Mesendoderm (in vitro differentiated cells): ENCODE results near the gene SPECC1L.

Source experiments
- DNase-seq: peaks from one replicate; pipeline ENCODE4 v3.0.0; 2013
- H2AK5ac ChIP-seq: 2 replicates; pipeline ENCODE4 v1.6.1; 2013; ENCODE audit warnings: low read length, inconsistent platforms
- H2BK120ac ChIP-seq: 2 replicates; pipeline ENCODE4 v1.6.1; 2013; ENCODE audit warnings: low read depth, mild to moderate bottlenecking, low read length, moderate library complexity, mixed read lengths
- H2BK15ac ChIP-seq: replicated peaks from 2 replicates; pipeline ENCODE4 v1.6.1; 2013; ENCODE audit warnings: low read depth, mild to moderate bottlenecking, moderate library complexity
- H2BK5ac ChIP-seq: 2 replicates; pipeline ENCODE4 v1.6.1; 2013; ENCODE audit warnings: low read length, inconsistent platforms
- H3K18ac ChIP-seq: 2 replicates; pipeline ENCODE4 v1.6.1; 2013; ENCODE audit warnings: mild to moderate bottlenecking, low read length, mixed read lengths
- H3K23ac ChIP-seq: one replicate; pipeline ENCODE4 v1.6.1; 2013; ENCODE audit warnings: low read length
- H3K27ac ChIP-seq: 2 replicates; pipeline ENCODE4 v1.5.1; 2013; ENCODE audit warnings: low read depth, mild to moderate bottlenecking, inconsistent platforms, low read length, moderate library complexity
- H3K27me3 ChIP-seq: 2 replicates; pipeline ENCODE4 v1.6.1; 2013; ENCODE audit warnings: low read length, control low read depth, mild to moderate bottlenecking, inconsistent platforms; ENCODE audit not compliant: insufficient read depth, poor library complexity
- H3K36me3 ChIP-seq: 2 replicates; pipeline ENCODE4 v1.6.1; 2013; ENCODE audit warnings: low read length, inconsistent platforms; ENCODE audit not compliant: control insufficient read depth, insufficient read depth
- H3K4ac ChIP-seq: one replicate; pipeline ENCODE4 v1.6.1; 2013; ENCODE audit warnings: low read depth, mild to moderate bottlenecking, low read length, moderate library complexity
- H3K4me1 ChIP-seq: 2 replicates; pipeline ENCODE4 v1.6.1; 2013; ENCODE audit warnings: low read depth, low read length, inconsistent platforms; ENCODE audit not compliant: control insufficient read depth
- H3K4me2 ChIP-seq: 2 replicates; pipeline ENCODE4 v1.6.1; 2013; ENCODE audit warnings: low read length
- H3K4me3 ChIP-seq: 2 replicates; pipeline ENCODE4 v1.5.1; 2013; ENCODE audit warnings: mild to moderate bottlenecking, low read length
- H3K56ac ChIP-seq: one replicate; pipeline ENCODE4 v1.6.1; 2013; ENCODE audit warnings: low read length
- H3K79me1 ChIP-seq: 2 replicates; pipeline ENCODE4 v1.6.1; 2013; ENCODE audit warnings: low read length, inconsistent platforms
- H3K79me2 ChIP-seq: 2 replicates; pipeline ENCODE4 v1.6.1; 2013; ENCODE audit warnings: mild to moderate bottlenecking, low read length; ENCODE audit not compliant: control insufficient read depth, insufficient read depth
- H3K9ac ChIP-seq: 2 replicates; pipeline ENCODE4 v1.6.1; 2013; ENCODE audit warnings: low read length, inconsistent platforms
- H4K5ac ChIP-seq: one replicate; pipeline ENCODE4 v1.6.1; 2013; ENCODE audit warnings: low read length
- H4K8ac ChIP-seq: one replicate; pipeline ENCODE4 v1.6.1; 2013; ENCODE audit warnings: low read depth, mild to moderate bottlenecking, control low read depth, low read length, moderate library complexity
- WGBS: extraction: QIAGEN DNeasy Blood & Tissue Kit; methylation state at CpG from one replicate; pipeline ENCODE4 v1.1.7; 2013; ENCODE audit warnings: low lambda C conversion rate, missing lambda C conversion rate; ENCODE audit not compliant: insufficient coverage; ENCODE audit errors: extremely low coverage; 5-methylcytosine and 5-hydroxymethylcytosine counted together

SPECC1L gene

GRCh38 chr22:24393012-24393559, 122.5 kb downstream of the SPECC1L start:
- H3K27ac ChIP-seq, result no peak overlapping the region
- no peak overlapping the region for H3K4ac ChIP-seq
- WGBS, result no CpG with 5 or more reads among the region's 2 CpGs
- no peak overlapping the region for H2AK5ac ChIP-seq
- no peak overlapping the region for H3K18ac ChIP-seq
- no peaks in the 10 kb centered on the region for H3K27me3 ChIP-seq
- H3K79me2 ChIP-seq, result no peaks in the 10 kb centered on the region
- H2BK5ac ChIP-seq, result no peak overlapping the region
- DNase-seq, result no peak
- H3K4me2 ChIP-seq, result no peak overlapping the region
- peaks cover 2% of the 10 kb centered on the region for H3K79me1 ChIP-seq
- H3K4me1 ChIP-seq, result no peaks in the 10 kb centered on the region
- no peak overlapping the region for H2BK120ac ChIP-seq
- H4K8ac ChIP-seq, result no peak overlapping the region
- no peaks in the 10 kb centered on the region for H3K36me3 ChIP-seq
- H3K9ac ChIP-seq, result no peak overlapping the region
- H2BK15ac ChIP-seq, result no peak overlapping the region
- no peak overlapping the region for H4K5ac ChIP-seq
- no peak overlapping the region for H3K4me3 ChIP-seq
- H3K23ac ChIP-seq, result no peak overlapping the region
- H3K56ac ChIP-seq, result no peak overlapping the region

GRCh38 chr22:24393848-24394247, 123.2 kb downstream of the SPECC1L start:
- Histone ChIP-seq H4K5ac (no peak overlapping the region), H3K4me3 (no peak overlapping the region), H3K4me2 (no peak overlapping the region), H3K56ac (no peak overlapping the region), H3K18ac (no peak overlapping the region), H3K4ac (no peak overlapping the region), H3K36me3 (no peaks in the 10 kb centered on the region), H3K23ac (no peak overlapping the region), H3K9ac (no peak overlapping the region), H3K4me1 (no peaks in the 10 kb centered on the region), H3K79me2 (no peaks in the 10 kb centered on the region), H4K8ac (no peak overlapping the region), H3K79me1 (peaks cover 2% of the 10 kb centered on the region), H2BK5ac (no peak overlapping the region), H2BK15ac (no peak overlapping the region), H3K27me3 (no peaks in the 10 kb centered on the region), H3K27ac (no peak overlapping the region), H2BK120ac (no peak overlapping the region), H2AK5ac (no peak overlapping the region)
- DNase-seq, result no peak
- no CpG with 5 or more reads among the region's 3 CpGs for WGBS

- no peaks in the 10 kb centered on the region for H3K36me3 ChIP-seq
- no peak for DNase-seq
- WGBS, result no CpG with 5 or more reads among the region's 2 CpGs
Measured at GRCh38 chr22:24394254-24394653, 123.6 kb downstream of the SPECC1L start.

DNA sequence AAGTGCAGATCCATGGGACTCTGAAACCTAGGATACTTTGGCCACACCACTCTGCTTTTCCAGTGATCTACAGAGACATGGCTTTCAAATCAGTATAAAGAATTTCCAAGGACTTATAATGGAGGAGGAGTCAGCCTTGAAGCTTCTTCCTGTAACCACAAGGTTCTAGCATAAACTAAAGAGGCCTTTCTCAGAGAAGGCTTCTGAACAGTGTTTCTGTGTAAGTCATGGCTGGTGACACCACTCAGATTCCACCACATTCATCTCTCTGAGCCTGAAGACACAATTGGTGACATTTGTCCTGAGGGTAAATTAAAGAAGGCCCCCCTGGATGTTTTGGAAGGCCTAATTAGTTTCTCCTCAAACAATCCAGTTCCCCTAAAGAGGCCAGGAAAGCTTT, 127.8 kb downstream of the SPECC1L start:
- no peak overlapping the region for H3K23ac ChIP-seq
- H4K8ac ChIP-seq, result no peak overlapping the region
- no peak overlapping the region for H3K27ac ChIP-seq
- H3K9ac ChIP-seq, result no peak overlapping the region
- H2AK5ac ChIP-seq, result no peak overlapping the region
- H3K4me2 ChIP-seq, result no peak overlapping the region
- H3K4ac ChIP-seq, result no peak overlapping the region
- H3K79me1 ChIP-seq, result no peaks in the 10 kb centered on the region
- no peak overlapping the region for H4K5ac ChIP-seq
- H2BK120ac ChIP-seq, result no peak overlapping the region
- H3K18ac ChIP-seq, result no peak overlapping the region
- H3K4me3 ChIP-seq, result no peak overlapping the region
- no peak for DNase-seq
- no peak overlapping the region for H2BK5ac ChIP-seq
- H3K56ac ChIP-seq, result no peak overlapping the region
- no peaks in the 10 kb centered on the region for H3K27me3 ChIP-seq
- H3K36me3 ChIP-seq, result no peaks in the 10 kb centered on the region
- no peaks in the 10 kb centered on the region for H3K79me2 ChIP-seq
- H2BK15ac ChIP-seq, result no peak overlapping the region
- H3K4me1 ChIP-seq, result no peaks in the 10 kb centered on the region

More at GRCh38 chr22:24394254-24394653, 123.6 kb downstream of the SPECC1L start:
- Histone ChIP-seq H3K4ac (no peak overlapping the region), H3K4me1 (no peaks in the 10 kb centered on the region), H3K4me2 (no peak overlapping the region), H2AK5ac (no peak overlapping the region), H3K79me2 (no peaks in the 10 kb centered on the region), H3K4me3 (no peak overlapping the region), H3K9ac (no peak overlapping the region), H4K8ac (no peak overlapping the region), H3K27ac (no peak overlapping the region), H2BK120ac (no peak overlapping the region), H4K5ac (no peak overlapping the region), H2BK5ac (no peak overlapping the region), H3K79me1 (peaks cover 2% of the 10 kb centered on the region), H3K23ac (no peak overlapping the region), H3K18ac (no peak overlapping the region), H3K56ac (no peak overlapping the region), H2BK15ac (no peak overlapping the region), H3K27me3 (no peaks in the 10 kb centered on the region)

DNA sequence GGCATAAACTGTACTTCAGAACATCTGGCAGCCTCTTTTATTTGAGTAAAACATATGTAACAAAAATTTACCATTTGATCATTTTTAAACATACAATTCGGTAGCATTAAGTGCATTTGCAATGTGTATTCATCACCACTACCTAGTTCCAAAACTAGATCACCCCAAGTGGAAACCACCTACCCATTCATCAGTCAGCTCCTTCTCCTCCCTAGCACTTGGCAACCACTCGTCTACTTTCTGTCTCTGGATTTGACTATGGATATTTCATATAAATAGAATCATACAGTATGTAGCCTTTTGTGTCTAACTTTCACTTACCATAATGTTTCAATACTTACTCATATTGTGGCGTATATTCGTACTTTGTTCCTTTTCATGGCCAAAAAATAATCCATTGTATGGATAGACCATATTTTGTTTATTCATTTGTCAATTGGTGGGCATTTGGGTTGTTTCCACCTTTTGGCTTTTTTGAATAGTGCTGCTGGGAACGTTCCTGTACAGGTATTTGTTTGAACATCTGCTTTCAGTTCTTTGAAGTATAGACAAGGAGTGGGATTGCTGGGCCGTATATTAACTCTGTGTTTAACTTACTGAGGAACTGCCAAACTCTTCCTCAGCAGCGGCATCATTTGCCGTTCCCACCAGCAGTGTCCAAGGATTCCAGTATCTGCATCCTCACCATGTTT, 129.5 kb downstream of the SPECC1L start:
- Histone ChIP-seq H3K4me2 (no peak overlapping the region), H2BK5ac (no peak overlapping the region), H3K9ac (no peak overlapping the region), H3K27me3 (no peaks in the 10 kb centered on the region), H3K27ac (no peak overlapping the region), H3K4me3 (no peak overlapping the region), H3K79me2 (no peaks in the 10 kb centered on the region), H2BK15ac (no peak overlapping the region), H3K79me1 (no peaks in the 10 kb centered on the region), H3K36me3 (no peaks in the 10 kb centered on the region), H2AK5ac (no peak overlapping the region), H3K4me1 (no peaks in the 10 kb centered on the region), H3K18ac (no peak overlapping the region), H3K4ac (no peak overlapping the region), H2BK120ac (no peak overlapping the region), H3K56ac (no peak overlapping the region), H4K8ac (no peak overlapping the region), H3K23ac (no peak overlapping the region), H4K5ac (no peak overlapping the region)
- no peak for DNase-seq
- WGBS, result no CpG with 5 or more reads among the region's 8 CpGs
